Dermis microvascular lymphatic vessel endothelial cell (primary cell): ENCODE data around the gene NAA80. TPM values are rescaled to one million over a fixed set of nuclear protein-coding genes. Genes with fewer than 3 reads are reported as not detected.
A peak's percentile ranks its signal among the peaks of the same experiment; 100 is the strongest.
"Not testable (repeated sequence)": the region's sequence is repeated elsewhere in the genome, so short reads cannot be mapped to it uniquely, and the experiment has no call there.

ENCODE experiments used
- DNase-seq, 2 donors: peaks; one replicate each; pipeline versions ENCODE4 v3.0.0 to v3.0.0-alpha.2; 2010; ENCODE audit warnings: low read depth in 2 of 2
- total RNA-seq: library from RNA; depleted of rRNA; stranded (reverse); fragments of >200 nt; gene quantifications from 2 replicates; pipeline ENCODE4 v1.2.1, GENCODE V29; 2014

The NAA80 gene
- total RNA-seq, 1 donor from 2014 or later = 4.5 TPM

GRCh38 chr3:50271314-50271936, 27.8 kb downstream of the NAA80 start:
- no peak for DNase-seq

DNA sequence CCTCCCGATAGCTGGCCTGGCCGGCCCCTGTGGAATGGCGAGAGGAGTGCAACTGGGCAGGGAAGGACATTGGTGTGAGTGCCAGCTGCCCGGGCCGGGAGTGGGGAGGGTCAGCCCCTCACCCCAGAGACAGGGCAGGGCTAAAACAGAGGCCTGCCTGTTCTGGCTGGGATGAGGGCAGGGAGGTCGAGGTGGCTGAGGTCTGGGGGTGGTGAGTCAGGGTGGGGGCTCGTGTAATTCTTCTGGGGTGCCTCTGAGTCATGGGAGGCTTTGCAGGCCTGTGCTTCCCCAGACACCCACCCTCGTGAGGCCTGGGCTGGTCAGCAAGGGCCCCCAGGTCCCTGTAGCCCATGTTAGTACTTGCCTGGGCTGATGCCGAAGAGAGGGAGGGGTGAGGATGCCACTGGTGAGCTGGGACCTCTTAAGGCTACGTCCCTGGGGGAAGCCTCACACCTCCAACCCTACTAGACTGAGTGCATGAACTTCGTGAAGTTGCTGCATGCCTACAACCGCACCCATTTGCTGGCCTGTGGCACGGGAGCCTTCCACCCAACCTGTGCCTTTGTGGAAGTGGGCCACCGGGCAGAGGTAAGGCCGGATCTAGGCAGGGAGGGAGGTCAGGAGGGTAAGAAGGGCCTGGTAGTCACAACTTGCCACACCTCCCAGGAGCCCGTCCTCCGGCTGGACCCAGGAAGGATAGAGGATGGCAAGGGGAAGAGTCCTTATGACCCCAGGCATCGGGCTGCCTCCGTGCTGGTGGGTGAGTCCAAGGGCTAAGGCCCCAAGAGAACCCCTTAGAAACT, 28.6 kb downstream of the NAA80 start:
- DNase-seq = no peak

- no peak for DNase-seq
Observed at GRCh38 chr3:50269977-50270413, 29.2 kb downstream of the NAA80 start.

DNA sequence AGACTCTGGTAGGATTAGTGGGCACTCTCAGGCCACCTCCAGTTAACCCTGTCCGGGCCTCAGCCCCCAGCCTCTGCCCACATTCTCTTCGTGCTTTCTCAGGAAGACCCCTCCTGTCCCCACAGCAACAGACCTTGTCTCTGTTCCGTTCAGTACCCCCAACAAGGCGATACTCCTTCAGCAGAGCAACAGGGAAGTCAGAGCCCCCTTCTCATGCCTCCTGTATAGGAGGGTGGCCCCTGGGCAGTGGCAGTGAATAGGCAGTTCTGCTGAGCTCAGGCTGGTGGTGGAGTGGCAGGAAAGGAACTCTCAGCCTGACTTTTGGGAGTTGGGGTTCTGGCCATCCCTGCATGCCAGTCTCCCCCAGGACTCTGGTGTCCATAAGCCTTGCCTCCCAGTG, 29.7 kb downstream of the NAA80 start:
- DNase-seq = no peak

- DNase-seq = no peak
Observed at GRCh38 chr3:50268703-50269451, 30.3 kb downstream of the NAA80 start, which contains the start of gene SEMA3B. Gene SEMA3B, plus strand, starts transcription at chr3:50269147. Its CDS starts 94 bp downstream, at chr3:50269241.

- DNase-seq = no peak
Observed at GRCh38 chr3:50268276-50268675, 30.9 kb downstream of the NAA80 start.

DNA sequence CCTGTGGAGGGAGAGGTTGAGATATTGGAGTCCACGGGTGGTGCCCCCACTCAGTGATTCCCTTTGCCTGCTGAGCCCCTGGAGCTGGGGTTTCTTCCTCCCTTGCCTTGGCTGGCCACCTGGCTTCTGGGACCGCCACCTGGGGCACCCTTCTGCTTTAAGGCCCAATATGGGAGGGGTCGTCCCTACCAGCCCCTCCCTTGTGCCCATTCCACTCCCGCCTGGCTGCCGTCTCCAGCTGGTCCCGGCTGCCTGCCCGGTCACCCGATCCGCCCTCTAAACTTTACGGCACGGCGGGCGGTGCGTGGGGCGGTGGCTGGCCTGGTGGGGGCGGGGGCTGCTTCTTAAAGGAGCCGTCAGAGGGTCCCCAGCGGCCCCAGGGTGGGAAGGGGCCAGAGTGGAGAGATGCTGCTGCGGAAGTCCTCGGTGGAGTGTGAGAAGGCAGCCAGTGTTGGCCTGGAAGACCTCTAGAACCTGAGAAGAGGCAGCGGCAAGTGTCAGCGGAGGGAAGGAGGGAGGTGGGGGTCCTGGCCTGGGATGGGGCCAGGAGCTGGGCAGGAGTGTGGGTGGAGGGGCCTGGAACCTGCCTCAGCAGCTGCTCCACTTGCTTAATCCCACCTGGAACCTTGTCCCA, 31.8 kb downstream of the NAA80 start:
- no peak for DNase-seq

DNA sequence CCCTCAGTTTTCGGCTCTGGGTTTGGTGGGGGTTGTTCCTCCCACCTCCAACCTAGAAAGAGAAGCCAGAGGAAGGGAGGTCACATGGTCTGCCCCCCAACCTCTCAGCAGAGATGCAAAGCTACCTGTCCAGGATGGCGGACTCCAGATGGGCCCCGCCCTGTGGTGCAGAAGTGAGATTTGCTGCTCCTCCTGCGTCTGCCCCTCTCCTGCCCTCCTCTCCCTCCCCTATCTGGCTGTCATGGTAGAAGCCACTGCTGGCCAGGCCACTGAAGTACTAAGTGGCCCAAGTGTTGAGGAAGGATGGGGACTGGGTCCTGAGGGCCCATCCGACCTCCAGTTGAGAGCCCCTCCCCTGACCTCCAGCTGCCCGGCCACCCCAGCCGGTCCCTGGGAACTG, 32.4 kb downstream of the NAA80 start:
- no peak for DNase-seq

- no peak for DNase-seq
Observed at GRCh38 chr3:50266017-50266416, 33.2 kb downstream of the NAA80 start.

- DNase-seq = no peak
Observed at GRCh38 chr3:50265571-50265970, 33.6 kb downstream of the NAA80 start.

DNA sequence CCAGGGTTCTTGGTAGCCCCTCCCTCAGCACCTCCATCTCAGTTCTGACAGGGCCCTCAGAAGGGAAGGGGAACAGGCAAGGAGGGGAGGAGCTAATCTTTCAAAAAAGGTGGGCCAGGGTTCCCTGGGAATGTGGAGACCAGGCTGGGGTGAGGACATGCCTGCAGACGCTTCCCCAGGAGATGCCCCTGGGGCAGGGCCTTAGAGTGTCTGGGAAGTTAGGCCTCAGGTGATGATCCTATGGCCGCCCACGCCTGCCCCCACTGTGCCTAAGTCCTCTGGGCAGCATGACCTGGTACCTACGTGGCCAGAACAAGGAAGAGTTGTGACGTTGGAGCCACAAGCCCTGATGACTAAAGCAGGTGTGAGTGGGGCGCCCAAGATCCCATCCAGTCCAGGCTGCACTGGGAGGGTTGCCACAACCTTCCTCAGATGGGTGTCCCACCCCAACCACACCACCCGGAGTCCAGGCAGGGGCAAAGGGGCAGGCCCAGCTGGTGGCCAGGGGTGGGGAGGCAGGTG, 34.2 kb downstream of the NAA80 start:
- DNase-seq = no peak

- no peak for DNase-seq
Observed at GRCh38 chr3:50264383-50264963, 34.7 kb downstream of the NAA80 start.

DNA sequence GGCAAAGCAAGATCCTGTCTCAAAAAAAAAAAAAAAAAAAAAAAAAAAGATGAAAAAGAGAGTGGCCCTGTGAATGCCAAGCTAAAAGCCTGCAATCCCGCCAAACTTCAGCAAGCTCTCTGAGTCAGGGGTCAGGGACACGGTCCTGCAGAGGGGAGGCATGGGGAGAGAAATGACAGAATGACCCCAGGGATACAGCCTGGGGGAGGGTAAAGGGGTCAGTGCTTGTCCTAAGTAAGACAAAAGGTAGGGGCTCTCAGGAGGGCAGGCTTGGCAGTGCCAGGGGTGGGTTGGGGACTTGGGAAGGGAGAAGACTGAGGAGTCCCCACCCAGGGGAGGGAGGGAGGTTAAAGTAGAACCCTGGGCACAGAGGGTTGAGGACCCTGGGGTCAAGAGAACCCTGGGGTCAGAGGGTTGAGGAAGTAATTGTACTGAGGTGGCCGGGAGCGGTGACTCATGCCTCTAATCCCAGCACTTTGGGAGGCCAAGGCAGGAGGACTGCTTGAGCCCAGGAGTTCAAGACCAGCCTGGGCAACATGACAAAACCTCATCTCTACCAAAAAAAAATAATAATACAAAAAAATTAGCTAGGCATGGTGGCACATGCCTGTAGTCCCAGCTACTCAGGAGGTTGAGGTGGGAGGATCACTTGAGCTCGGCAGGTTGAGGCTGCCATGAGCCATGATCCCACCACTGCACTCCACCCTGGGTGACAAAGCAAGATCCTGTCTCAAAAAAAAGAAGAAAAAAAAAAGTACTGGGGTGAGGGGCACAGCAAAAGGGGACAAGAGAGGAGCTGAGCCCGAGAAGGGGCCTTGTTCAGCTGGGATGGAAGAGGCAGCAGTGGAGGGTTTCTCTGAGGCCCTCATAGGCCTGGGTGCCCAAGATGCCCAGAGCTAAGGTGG, 35.5 kb downstream of the NAA80 start:
- no peak for DNase-seq

DNA sequence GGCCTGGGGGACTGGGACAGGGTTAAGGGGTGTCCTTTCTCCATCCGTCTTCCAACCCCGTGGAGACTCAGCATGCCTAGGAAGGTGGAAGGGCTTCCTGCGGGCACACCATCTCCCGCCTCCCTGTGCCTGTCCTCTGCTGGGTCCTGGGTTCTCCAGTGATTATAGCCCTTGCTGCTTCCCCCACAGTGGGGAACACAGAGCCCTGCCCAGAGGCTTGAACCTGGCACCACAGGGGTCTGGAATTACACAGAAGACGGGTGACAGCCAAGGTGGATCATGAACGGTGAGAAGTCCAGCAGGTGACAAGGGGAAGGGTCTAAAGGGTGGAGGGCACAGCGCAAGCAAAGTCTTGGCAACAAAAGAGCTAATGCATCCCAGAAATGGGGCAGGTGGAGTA, 36.4 kb downstream of the NAA80 start:
- no peak for DNase-seq

DNA sequence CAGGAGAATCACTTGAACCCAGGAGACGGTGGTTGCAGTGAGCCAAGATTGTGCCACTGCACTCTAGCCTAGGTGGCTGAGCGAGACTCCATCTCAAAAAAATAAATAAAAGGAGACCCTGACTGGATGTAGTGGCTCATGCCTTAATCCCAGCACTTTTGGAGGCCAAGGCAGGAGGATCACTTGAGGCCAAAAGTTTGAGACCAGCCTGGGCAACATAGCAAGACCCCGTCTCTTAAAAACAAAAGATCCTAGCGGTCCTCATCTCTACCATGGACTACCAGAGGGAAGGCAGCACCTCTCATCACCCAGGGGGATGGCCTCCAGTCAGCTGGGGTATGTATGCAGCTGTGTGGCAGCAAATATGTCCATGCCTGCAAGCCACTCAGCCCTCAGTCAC, 37.0 kb downstream of the NAA80 start:
- DNase-seq = not testable (repeated sequence)

GRCh38 chr3:50261505-50261904, 37.7 kb downstream of the NAA80 start:
- DNase-seq = no peak

DNA sequence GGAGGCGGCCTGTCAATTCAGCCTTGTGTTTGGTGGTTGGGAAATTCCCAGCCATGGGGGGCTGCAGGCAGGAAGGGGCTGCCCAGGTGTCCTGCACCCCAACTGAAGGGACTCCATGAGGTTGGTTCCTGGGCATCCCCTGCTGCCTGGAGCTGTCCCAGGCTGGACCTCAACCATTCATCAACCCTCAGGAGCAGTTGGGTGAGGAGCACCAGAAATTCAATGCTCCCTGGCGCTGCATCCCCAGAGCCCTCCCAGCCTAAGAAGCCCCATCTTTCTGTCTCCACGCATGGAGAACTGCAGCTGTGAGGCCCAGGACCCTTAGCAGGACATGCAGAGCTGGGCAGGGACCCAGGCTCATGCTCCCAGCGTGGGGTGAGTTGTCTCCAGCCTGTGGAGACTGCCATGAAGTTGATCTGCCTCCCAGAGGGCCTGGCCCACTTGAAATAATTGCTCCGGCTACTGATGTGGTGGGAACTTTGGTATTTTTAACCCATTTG, 38.2 kb downstream of the NAA80 start:
- DNase-seq = no peak

- DNase-seq = peak; percentile 83 to 92
Observed at GRCh38 chr3:50260027-50260941, 38.9 kb downstream of the NAA80 start.
